GM21717 (cell line): ENCODE measurements around the gene RFLNA.

Experiments used
- ATAC-seq: cut with Tn5 transposase; IDR thresholded peaks from one replicate; pipeline ENCODE4 v1.9.1; 2021; ENCODE audit warnings: mild to moderate bottlenecking, moderate library complexity; ENCODE audit not compliant: unreplicated experiment

Gene RFLNA

GRCh38 chr12:124354400-124354799 lies 59.5 kb downstream of the RFLNA start:
- ATAC-seq, result no peak

DNA sequence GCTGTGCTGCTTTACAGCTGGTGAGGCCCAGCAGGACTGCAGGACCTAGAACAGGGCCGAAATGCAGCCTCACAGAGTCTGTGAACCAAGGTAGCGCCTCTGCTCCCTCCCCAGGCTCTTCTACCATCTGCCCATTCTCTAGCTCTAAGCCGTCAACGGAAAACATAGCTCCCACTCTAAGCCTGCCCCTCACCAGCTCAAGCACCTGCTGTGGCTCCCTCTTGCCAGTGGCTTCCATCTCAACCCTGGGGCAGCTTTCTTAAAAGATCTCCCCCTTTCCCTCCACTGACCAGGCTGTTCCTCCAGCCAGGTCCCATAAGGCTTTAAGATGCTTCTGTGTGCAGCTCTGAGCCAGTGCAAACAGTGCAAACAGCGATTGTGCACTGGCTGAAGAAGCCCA lies 61.3 kb downstream of the RFLNA start:
- no peak for ATAC-seq

DNA sequence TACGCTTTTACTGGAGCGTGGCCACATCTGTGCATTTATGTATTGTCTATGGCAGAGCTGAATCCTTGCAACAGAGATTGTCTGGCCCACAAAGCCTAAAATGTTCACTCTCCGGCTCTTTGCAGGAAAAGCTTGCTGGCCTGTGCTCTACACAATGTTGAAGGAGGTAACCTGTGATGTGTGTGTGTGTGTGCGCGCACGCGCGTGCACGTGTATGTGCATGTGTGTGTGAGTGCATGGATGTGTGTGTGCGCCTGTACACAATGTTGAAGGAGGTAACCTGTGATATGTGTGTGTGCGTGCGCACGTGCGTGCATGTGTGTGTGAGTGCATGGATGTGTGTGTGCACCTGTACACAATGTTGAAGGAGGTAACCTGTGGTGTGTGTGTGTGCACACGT lies 62.7 kb downstream of the RFLNA start:
- ATAC-seq, result no peak

DNA sequence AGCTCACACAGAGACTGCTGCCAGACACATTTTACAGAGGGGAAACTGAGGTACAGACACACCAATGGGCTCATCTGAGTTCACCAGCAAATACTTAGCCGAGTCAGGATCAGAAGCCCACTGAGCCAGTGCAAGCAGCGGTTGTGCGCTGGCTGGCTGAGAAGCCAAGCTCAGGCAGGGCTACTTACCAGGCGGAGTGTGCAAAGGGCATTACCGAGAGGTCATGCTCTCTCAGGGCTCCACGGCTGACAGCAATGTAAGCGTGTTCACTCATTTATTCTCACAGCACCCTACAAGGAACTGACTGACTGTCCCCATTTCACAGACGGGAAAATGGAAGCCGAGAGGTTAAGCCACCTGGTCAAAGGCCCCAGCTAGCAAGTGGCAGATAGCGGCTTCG lies 63.7 kb downstream of the RFLNA start:
- no peak for ATAC-seq

- ATAC-seq, result no peak
These were observed 65.0 kb downstream of the RFLNA start for GRCh38 chr12:124359671-124360581.

GRCh38 chr12:124361074-124361970 lies 66.4 kb downstream of the RFLNA start:
- ATAC-seq, result no peak

DNA sequence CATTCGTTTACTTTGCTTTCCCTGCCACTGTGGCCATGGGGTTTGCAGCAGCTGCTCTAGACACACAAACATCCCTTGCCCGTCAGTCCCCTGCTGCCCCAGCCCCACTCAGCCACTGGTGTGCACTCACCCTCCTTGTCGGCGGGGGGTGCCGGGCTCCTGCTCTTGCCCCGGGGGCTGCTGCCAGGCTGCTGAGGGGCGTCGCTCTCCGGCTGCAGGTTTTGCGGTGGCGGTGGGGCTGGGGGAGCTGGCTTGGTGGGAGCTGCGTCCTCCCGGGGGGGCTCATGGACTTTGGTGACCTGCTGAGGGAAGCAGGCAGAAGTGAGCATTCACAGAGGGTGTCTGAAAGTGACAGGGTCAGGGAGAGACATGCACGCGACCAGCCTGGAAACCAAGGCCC lies 67.1 kb downstream of the RFLNA start:
- no peak for ATAC-seq

GRCh38 chr12:124363353-124363965 lies 68.6 kb downstream of the RFLNA start:
- ATAC-seq, result no peak

- ATAC-seq, result no peak
These were observed 69.7 kb downstream of the RFLNA start for GRCh38 chr12:124364543-124364942.
